ENCODE measurements around the gene AARS2.
A peak's percentile ranks its signal among the peaks of the same experiment; 100 is the strongest.

Gene AARS2

GRCh38 chr6:44261581-44261980 lies 51.6 kb downstream of the AARS2 start:
- DNase-seq: no peak

DNA sequence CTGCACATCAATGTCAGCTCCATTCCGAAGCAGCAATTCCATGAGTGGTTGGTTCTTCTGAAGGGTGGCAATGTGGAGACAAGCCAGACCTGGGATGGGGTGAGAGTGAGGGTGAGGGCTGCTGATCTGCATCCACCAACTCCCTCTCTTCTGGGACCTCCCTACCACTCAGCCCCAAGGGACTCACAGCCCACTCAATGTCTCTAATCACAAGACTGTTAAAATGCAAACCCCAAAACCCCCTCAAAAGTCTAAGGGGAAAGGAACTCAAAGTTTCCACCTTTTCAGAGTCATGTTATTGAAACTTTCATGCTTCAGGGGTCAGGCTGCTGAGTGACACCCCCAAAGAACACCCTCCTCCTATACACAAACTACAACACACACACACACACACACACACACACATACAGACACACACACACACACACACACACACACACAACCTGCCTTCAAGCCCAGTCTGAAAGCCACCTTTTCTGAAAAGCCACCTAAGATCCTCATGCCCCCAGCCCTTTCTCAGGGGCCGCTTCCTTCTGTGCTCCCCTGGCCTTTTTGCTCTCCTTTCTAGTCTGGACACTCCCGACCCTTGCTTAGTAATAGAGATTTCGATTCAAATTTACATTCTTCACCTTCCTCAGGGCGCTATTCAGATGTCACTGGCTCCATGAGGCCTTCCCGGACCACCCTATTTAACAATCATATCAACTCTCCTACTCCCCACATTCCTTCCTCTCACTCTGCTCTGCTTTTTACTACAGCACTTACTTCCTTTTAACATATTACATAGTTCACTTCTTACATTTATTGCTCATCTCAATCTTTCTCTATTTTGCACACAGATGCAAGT lies 52.5 kb downstream of the AARS2 start:
- no peak for DNase-seq

GRCh38 chr6:44260011-44260410 lies 53.1 kb downstream of the AARS2 start:
- DNase-seq: no peak

DNA sequence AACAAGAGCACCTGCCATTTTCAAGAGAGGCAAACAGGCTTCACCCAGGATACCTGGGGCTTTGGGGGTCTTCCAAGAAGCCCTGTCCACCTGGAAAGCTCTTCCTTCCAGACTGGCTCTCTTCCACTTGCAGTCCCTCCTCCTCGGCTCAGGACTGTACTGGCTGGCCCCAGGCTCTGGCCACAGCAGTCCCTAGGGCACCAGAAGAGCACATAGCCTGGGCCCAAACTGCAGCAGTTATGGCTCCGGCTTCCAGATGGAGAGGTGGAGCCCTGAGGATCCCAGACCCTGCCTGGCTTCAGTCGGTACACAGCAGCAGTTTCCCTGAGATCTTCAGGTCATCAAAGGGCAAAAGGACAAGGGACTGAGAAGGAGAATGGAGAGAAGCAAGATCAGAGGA lies 54.2 kb downstream of the AARS2 start:
- no peak for DNase-seq

GRCh38 chr6:44258325-44258863 lies 54.8 kb downstream of the AARS2 start:
- DNase-seq: no peak

DNA sequence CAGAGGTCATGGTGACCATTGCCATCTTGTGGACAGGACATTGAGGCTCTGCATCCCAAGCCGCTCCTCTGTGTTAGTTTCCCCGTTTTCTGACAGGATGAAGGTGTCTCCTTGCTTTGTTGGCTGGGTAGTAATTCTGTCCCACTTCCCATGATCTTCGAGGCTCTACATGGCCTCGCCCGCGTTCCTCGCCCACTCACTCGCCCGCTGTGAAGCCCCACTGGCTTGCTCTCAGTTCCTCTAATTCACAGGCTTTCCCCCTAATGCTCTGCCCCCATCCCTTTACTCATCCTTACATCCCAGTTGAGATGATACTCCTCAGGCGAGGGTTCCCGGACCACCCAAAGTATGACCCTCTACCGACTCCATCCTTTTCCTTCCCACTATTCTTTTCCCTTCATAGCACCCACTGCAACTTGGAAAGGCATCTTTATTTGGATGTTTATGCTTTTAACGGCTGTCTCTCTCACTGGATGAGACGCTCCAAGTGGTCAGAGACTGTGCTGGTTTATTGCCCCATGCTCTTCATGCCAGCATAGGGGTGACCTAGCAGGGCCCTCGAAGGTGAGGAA lies 55.3 kb downstream of the AARS2 start:
- no peak for DNase-seq

GRCh38 chr6:44257025-44257752 lies 56.0 kb downstream of the AARS2 start, which contains the start of gene SLC35B2:
Gene SLC35B2, minus strand, starts transcription at chr6:44257528. Its CDS starts 118 bp downstream, at chr6:44257410.
- DNase-seq: peak; percentile 69

DNA sequence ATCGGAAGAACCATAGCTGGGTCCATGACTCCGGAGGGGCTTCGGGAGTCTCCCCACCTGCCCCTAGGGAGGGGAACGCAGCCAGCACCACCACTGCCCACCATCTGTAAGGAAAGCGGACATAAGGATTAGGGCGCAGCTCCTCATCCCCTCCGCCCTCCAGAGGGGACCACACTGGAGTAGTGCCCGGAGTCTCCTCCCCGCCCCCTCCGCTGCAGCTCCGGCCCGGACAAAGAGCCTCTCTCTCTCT lies 56.4 kb downstream of the AARS2 start:
- DNase-seq: no peak

GRCh38 chr6:44255871-44256774 lies 57.0 kb downstream of the AARS2 start:
- DNase-seq: no peak

- peak; percentile 7 for DNase-seq
Observed at GRCh38 chr6:44255105-44255808, 57.9 kb downstream of the AARS2 start.

GRCh38 chr6:44254191-44255104 lies 58.7 kb downstream of the AARS2 start:
- DNase-seq: peak; percentile 14

GRCh38 chr6:44253307-44254101 lies 59.6 kb downstream of the AARS2 start:
- peak; percentile 39 for DNase-seq

- no peak for DNase-seq
Observed at GRCh38 chr6:44251576-44252524, 61.3 kb downstream of the AARS2 start.

DNA sequence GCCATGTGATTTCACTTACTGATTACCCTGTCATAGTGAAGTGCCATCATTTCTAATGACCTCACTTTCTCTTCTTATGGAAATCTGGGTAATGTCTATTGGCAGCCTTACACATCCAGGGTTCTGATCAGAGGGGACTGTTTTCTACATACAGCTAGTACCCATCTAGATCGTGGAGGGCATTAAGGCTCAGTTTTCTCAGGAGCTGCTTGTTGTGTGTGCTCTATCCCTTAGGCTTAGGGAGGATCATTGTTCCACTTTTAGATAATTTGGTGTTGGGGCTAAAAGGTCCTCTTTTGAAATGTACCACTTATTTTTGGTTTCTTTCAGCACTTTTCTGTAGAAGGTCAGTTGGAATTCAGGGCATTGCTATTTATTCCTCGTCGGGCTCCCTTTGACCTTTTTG lies 62.4 kb downstream of the AARS2 start:
- no peak for DNase-seq

DNA sequence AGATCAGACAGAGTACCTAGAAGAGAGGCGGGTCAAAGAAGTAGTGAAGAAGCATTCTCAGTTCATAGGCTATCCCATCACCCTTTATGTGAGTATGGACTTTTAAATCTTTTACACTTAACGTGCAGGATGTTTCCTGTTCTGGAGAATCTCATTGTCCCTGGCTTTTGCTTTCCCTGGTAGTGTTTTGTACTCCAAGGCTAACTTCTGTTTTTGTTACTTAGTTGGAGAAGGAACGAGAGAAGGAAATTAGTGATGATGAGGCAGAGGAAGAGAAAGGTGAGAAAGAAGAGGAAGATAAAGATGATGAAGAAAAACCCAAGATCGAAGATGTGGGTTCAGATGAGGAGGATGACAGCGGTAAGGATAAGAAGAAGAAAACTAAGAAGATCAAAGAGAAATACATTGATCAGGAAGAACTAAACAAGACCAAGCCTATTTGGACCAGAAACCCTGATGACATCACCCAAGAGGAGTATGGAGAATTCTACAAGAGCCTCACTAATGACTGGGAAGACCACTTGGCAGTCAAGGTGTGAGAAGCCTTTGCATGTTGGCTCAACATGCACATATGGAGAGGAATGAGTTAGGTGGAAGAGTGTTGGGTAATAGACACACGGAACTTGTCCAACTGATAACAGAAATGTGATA lies 63.0 kb downstream of the AARS2 start:
- no peak for DNase-seq
